GM21367 (cell line): ENCODE data around the gene AOAH.
"Not testable (repeated sequence)": the region's sequence is repeated elsewhere in the genome, so short reads cannot be mapped to it uniquely, and the experiment has no call there.

ENCODE experiments used
- ATAC-seq: cut with Tn5 transposase; IDR thresholded peaks from one replicate; pipeline ENCODE4 v1.9.1; 2021; ENCODE audit not compliant: unreplicated experiment

AOAH gene

DNA sequence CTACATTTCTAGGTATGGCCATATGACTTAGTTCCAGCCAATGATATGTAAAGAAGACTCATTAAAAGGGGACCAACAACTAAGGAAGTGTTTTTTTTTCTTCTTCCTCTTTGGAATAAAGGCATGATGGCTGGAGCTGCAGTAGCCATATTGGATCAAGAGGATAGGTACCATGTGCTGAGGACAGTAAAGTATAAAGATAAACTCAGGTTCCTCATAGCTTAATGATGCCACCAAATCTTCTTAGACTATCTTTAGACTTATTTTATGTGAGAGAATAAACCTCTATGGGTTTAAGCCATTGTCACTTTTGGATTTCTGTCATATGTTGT, 249.3 kb downstream of the AOAH start:
- no peak for ATAC-seq

DNA sequence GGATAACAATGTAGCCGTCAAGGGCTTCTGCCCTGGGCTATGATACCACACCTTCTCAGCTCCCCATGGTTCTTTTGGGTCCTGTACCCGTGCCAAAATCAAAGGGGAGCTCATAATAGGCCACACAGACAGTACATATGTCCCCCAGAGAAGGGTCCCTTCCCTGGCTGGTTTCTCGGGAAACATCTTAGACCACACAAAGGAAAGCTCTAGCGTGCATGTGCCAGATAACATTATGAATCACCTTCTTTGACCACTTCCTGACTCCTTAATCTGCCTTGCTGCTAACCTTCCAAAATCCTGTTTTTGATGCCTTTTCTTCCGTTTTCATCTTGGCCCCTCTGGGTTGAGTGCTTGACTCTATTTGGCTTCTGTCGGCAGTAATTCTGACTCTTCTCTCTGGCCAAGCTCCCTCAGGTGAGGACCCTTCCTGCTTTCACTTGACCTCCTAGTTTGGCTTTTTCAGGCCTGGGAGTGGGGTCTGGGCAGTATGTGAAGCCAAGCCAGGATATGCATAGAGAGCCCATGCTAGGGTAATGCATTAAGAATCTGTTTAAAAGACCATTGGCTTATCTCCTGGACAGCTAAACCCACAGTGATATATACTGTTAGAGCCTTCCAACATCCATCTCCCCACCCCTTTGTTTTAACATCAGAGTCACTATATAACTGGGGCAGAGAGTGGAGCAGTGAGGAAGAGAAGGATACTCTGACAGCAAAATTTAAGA, 249.8 kb downstream of the AOAH start:
- no peak for ATAC-seq

DNA sequence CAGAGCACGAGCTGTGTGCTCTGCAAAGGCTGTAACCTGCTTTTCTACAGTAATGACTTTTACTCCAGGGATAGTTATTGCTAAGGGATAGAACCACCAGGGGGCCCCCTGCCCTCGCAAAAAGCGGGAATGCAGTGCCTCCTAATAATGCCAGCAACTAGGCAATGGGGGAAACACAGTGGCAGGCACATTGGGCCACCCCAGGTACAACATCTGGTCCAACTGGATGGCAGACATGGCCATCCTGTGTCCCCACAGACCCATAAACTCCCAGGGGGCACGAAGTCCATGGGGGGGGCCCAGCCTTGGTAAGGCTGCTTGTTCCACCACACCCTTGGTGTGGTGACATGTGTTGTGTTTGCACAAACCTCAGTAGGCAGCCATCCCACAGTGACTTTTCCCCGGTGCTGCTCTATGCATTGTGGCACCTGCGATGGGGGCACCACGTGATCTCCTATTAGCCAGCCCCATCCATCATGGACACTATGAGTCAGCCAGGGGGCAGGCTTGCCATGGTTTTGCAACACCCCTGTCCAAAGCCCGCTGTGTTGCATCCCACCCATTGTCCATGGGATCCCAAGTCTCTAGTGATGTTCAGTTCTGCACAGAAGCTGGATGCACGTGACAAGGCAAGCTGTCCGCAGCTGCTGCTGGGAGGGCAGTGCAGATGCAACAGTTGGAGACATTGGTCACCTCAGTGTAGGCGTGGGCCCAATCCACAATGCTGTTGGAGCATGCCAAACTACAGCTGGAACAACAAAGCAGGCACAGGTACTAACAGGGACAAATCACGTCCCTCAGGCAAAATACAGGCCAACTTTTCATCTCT, 250.6 kb downstream of the AOAH start:
- no peak for ATAC-seq

DNA sequence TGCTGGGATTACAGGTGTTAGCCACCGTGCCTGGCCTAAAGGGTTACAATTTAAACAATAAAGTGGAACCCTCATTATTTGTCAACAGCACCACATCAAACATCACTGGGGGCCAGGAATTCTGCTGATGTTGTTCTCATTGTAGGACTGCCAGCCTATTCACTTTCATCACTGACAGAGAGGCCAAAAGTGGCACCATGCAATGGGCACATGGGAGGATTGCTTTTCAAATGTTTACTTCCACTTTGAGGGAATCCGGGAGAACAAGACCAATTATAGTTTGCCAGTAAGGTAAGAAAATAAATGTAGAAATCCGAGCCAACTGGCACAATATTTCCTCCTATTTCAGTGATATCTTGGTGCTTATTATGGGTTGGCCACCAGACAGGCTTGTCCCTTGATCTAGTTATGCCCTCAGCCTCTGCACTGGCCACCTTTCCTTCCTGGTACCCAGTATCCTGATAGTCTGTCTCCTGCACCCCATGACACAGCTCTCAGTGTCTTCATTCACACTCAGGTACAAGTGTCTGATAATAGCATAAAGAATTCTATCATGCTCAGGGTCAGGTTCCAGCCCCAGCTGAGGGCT, 252.1 kb downstream of the AOAH start:
- no peak for ATAC-seq

DNA sequence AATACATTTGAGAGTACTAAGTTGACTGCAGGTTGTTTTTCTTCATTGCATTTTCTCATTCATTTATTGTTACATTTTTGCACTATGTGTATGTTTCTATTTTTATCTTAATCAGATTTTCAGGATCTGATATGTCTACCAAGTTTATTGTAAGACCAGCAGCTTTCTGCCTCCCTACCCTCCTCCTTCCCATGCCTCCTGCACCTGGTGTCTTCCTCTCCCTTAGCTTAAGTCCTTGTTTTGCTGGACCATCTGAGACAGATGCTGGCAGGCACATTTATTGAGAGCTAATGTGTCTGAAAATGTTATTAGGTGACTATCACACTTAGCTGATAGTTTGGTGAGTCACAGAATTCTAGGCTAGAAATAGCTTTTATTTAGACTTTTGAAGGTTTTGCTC, 255.1 kb downstream of the AOAH start:
- ATAC-seq, result no peak

DNA sequence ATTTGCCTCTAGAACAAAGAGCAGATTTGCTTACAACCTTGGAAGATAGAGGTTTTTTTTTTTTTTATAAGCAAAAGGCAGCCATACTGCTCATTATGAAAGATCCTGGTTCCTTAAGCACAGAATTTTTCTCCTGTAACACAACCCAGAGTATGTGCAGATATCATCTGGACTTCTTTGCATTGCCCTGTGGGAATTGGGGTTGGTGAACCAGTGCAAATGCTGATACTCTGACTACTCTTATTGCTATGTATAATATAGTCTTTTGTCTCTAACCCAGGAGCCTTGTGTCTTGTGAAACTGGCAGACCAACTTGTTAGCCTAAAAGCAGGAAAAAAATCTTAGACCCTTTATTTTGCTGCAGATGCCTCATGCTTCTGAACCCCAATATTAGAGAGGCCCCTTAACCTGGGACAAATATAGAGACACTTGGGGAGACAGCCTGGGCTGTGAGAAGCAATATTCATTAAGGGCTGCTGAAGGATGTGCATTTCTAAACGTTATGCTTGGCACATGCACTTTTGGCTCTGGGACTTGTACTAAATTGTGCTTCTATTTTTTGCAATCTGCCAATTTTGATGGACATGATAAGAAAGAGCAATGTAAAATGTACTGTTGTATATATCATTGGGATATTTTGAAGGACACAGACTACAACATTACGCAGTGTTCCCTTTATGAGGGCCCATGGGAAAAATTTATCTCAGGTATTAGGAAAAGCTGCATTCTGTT, 255.8 kb downstream of the AOAH start:
- ATAC-seq, result no peak

DNA sequence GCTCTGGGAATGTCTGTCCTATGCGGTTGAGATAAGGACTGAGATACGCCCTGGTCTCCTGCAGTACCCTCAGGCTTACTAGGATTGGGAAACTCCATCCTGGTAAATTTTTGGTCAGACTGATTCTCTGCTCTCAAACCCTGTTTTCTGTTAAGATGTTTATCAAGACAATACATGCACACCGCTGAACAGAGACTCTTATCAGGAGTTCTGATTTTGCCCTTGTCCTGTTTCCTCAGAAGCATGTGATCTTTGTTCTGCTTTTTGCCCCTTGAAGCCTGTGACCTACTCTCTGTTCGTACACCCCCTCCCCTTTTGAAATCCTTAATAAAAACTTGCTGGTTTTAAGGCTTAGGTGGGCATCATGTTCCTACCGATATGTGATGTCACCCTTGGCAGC, 258.3 kb downstream of the AOAH start:
- not testable (repeated sequence) for ATAC-seq

DNA sequence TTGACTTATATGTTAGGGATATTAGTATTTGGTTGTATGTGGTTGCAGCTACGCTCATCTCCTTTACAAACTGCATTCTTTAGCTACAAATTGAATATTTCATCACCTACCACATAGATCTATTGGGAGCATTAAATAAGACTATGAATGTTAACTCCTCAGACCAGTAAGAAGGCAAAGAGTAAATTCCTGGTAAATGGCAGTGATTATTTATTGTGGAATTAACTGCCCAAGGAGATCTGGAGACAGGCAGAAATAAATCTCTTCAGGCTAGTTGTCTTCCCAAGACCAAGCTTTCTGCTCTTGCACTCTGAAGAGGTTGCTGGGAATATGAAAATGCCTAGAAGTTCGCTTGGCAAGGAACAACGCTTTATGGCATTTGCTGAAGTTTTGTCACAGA, 260.0 kb downstream of the AOAH start:
- no peak for ATAC-seq
